Stimulated activated CD8-positive, alpha-beta memory T cell treated with anti-CD3 and anti-CD28 coated beads, Interleukin-2, amount 100 ng/mL, for 48 hours (primary cell): Measurements from ENCODE around the gene SNRPA1.

Source experiments
- DNase-seq, 2 donors: peaks; one replicate each; pipeline ENCODE4 v3.0.0-alpha.2; 2020; ENCODE audit warnings: low read depth in 2 of 2

The SNRPA1 gene

DNA sequence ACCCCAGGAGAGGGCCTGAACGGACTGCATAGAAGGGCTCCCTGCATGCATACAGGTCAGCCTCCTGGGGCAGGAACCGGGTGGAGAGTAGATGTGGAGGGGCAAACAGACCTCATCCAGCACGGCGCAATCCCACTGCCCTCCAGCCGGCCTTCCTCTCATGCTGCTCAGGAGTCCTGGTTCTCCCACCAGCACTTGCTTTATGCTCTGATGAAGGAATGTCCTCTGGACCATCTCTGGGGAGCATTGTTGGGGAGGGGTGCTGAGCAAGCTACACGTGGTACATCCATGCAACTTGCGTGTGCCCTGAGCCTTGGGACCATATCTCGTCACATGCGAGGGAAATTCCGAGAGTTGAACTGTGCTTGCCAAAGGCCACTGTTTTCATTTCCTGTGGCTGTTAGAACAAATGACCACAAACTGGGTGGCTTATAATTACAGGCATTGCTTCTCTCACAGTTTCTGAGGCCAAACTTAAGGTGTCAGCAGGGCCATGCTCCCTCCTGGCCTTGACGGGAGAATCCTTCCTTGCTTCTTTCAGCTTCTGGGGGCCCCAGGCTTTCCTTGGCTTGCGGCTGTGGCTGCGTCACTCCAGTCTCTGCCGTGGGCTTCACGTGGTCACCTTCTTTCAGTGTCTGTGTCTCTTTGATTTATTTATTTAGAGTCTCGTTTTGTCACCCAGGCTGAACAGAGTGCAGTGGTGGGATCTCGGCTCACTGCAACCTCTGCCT lies 30.0 kb downstream of the SNRPA1 start:
- no peak for DNase-seq

- DNase-seq: no peak
Measured at GRCh38 chr15:101264011-101264410, 31.0 kb downstream of the SNRPA1 start.

DNA sequence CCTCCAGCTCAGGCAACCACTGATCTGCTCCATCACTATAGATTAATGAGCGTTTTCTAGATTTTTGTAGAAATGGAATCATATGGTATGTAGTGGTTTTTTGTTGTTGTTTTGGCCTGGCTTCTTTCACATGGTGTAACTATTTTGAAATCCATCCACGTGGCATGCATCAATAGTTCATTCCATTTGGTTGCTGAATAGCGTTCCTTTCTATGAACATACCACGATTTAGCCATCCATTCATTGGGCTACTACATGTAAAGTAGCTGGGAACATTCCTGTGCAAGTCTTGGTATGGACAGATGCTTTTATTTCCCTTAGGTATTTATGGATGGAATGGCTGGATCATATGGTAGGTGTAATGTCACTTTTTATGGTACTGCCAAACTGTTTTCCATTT lies 32.5 kb downstream of the SNRPA1 start:
- no peak for DNase-seq

- no peak for DNase-seq
Measured at GRCh38 chr15:101258238-101259144, 36.6 kb downstream of the SNRPA1 start.

GRCh38 chr15:101256757-101257156 lies 38.3 kb downstream of the SNRPA1 start:
- DNase-seq: no peak

DNA sequence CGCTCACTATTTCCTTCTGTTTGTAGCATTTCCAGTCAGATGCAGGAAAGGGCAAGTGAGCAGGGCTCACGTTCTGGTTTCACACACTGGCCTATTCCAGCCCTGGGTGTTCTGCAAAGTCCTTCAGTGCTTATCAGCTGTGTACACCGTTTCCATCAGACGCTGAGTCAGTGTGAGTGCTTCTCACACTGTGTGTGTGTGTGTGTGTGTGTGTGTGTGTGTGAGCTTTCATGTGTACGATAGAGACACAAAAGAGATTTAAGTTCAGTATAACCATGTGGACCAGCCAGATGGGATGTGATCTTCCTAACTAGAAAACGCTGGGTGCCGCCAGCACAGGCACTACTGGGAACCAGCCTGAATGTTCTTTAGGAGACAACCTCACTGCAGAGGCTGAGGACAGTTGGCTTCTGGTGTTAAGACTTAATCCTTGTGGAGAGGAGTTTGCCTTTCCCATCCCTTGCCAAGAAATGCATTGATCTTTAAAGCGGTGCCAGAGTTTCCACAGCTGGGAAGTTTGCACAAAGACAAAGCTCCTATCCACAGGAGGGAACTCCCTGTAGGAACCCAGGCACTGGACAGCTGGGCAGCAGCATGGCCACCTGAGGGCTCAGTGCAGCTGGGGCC lies 39.3 kb downstream of the SNRPA1 start:
- DNase-seq: no peak

GRCh38 chr15:101255051-101255395 lies 40.0 kb downstream of the SNRPA1 start:
- DNase-seq: no peak

- DNase-seq: no peak
Measured at GRCh38 chr15:101254157-101255050, 40.6 kb downstream of the SNRPA1 start.

DNA sequence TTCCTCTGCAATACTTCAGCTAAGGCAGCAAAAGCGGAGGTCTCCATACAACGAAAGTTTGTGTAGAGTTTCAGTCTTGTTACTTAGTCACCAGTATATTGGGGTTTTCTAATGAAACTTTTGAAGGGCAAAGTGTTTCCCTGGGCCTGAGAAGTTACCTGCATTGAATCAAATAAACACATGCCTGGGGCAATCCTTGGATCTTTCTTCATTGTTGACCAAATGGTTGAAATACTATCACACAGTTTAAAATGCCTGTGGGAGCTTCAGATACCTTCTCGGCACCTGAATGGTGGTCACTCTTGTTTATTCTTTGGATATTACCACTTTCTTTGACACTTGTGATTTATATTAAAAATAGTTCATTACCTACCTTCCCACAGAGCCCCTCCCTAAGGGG lies 42.2 kb downstream of the SNRPA1 start:
- no peak for DNase-seq

DNA sequence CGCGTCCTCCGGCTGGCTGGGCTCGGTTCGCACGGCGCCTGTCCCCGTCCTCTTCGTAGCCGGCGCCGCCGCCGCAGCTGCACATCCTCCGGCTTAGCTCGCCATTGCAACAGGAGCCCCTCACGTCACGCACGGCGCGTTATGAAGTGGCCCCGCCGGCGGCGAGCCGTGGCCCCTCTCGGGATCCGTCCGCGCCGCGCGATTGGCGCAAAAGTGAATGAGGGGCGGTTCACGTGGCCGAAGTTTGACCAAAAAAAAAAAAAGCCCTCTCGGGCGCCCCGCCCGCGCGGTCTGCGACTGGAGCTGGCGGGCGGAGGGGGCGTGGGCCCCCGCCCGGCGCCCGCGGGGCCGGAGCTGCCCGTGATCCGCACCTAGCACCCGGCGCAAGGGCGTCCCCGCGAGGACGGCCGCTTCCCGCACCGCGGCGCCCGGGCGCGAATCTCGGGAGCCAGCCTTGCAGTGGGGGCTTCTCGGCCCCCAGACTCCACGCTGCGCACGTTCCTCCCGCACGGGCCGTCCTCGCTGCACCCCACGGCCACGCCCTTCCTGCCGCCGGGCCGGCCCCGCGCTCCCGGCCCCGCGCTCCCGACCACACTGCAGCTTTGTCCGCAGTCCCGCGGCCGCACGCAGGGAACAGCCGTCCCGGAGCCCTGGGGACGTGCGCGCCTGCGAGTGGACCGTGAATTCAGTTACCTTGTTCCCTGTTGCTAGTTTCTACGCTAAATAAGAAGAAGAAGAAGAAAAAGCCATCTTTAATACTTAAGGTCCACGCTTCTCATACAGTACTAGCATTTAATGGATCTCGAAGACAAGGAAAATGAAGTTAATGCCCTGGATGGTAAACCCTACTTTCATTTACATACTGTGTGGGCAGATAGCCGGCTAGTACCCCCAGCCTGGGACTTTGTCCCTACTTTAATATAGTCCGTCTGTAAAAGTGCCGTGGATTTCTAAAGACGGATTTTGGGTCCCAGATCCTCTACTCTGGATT lies 42.9 kb downstream of the SNRPA1 start, which contains the start of gene CHSY1:
Gene CHSY1, minus strand, starts transcription at position 219 of the 991 bp plus-strand sequence. CDS start 592 bp downstream, outside the sequence.
- peak; percentile 83 for DNase-seq

- DNase-seq: peak in 1 of 2 donors; percentile 30
Measured at GRCh38 chr15:101250873-101251829, 43.9 kb downstream of the SNRPA1 start.

- DNase-seq: no peak
Measured at GRCh38 chr15:101250341-101250831, 44.7 kb downstream of the SNRPA1 start.

- DNase-seq: no peak
Measured at GRCh38 chr15:101248274-101248673, 46.8 kb downstream of the SNRPA1 start.

- DNase-seq: no peak
Measured at GRCh38 chr15:101246824-101247745, 48.0 kb downstream of the SNRPA1 start.

DNA sequence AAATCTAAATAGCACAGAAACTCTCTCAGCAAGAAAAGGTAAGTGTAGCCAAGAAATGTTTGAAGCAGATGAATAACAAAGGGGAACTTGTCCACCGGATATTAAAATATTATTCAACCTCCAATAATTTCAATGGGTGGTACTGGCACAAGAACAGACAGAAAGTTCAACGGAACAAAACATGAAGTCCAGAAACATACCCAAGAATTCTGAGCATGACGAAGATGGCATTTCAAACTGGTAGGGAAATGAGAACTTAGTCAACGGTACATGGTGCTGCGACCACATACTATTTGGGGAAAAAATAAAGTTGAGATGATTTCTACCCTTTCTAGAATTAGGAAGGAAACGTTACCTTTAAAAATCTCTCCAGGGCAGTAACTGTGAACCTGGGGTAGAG lies 48.7 kb downstream of the SNRPA1 start:
- no peak for DNase-seq

- no peak for DNase-seq
Measured at GRCh38 chr15:101244889-101245668, 50.0 kb downstream of the SNRPA1 start.
